Type B pancreatic cell (in vitro differentiated cells): ENCODE results near the gene LTO1. TPM values are rescaled to one million over a fixed set of nuclear protein-coding genes. Genes with fewer than 3 reads are reported as not detected.

Source experiments
- DNase-seq: peaks from one replicate; pipeline ENCODE4 v3.0.0; 2021; ENCODE audit warnings: mixed read lengths; ENCODE audit not compliant: unreplicated experiment; ENCODE audit errors: extremely low spot score
- H3K27ac Mint-ChIP-seq: 2 replicates; pipeline ENCODE4 v1.8.0; 2021; ENCODE audit warnings: mild to moderate bottlenecking, mixed read lengths
- H3K27me3 Mint-ChIP-seq: 2 replicates; pipeline ENCODE4 v1.8.0; 2021; ENCODE audit warnings: mixed read lengths
- H3K36me3 Mint-ChIP-seq: 2 replicates; pipeline ENCODE4 v1.8.0; 2021; ENCODE audit warnings: mixed read lengths
- H3K4me1 Mint-ChIP-seq: one replicate; pipeline ENCODE4 v1.8.0; 2021; ENCODE audit warnings: mixed read lengths; ENCODE audit not compliant: unreplicated experiment
- H3K4me3 Mint-ChIP-seq: 2 replicates; pipeline ENCODE4 v1.8.0; 2021; ENCODE audit warnings: mild to moderate bottlenecking, mixed read lengths
- H3K9me3 Mint-ChIP-seq: 2 replicates; pipeline ENCODE4 v1.8.0; 2021; ENCODE audit warnings: mixed read lengths
- total RNA-seq: library from RNA; stranded (reverse); gene quantifications from 2 replicates; pipeline ENCODE4 v1.2.1, GENCODE V29; 2021; ENCODE audit warnings: low replicate concordance
- TF ChIP-seq, protein P1 (sequence below): fragments of 200-600 bp; sonication (generic); conservative IDR thresholded peaks from 2 replicates; pipeline ENCODE4 v1.5.0; 2021; ENCODE audit warnings: antibody characterized with exemption, mild to moderate bottlenecking

Gene LTO1
- total RNA-seq, 1 donor from 2014 or later, result 24.6 TPM

DNA sequence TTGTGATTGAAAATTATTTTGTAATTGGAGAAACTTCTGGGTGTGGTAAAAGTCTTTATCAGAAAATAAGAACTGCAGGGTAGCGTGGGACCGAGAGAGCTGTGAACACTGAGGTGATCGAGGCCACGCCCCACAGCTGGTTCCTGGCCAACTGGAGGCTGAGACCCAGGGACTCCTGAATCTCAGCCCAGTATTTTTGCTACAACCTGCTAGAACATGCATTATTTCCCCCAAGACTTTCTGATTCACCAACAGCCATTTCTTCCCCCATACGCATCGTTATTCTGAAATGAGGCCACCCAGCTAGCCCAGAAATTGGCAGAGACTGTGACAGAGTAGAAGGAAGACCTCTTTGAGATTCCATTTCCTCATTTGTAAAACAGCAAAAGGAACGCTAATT lies 32.0 kb upstream of the LTO1 start:
- TF ChIP-seq, protein P1, sequence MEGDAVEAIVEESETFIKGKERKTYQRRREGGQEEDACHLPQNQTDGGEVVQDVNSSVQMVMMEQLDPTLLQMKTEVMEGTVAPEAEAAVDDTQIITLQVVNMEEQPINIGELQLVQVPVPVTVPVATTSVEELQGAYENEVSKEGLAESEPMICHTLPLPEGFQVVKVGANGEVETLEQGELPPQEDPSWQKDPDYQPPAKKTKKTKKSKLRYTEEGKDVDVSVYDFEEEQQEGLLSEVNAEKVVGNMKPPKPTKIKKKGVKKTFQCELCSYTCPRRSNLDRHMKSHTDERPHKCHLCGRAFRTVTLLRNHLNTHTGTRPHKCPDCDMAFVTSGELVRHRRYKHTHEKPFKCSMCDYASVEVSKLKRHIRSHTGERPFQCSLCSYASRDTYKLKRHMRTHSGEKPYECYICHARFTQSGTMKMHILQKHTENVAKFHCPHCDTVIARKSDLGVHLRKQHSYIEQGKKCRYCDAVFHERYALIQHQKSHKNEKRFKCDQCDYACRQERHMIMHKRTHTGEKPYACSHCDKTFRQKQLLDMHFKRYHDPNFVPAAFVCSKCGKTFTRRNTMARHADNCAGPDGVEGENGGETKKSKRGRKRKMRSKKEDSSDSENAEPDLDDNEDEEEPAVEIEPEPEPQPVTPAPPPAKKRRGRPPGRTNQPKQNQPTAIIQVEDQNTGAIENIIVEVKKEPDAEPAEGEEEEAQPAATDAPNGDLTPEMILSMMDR, result no peak
- H3K4me3 Mint-ChIP-seq, result peak overlapping the region; percentile 63
- H3K36me3 Mint-ChIP-seq, result no peaks in the 10 kb centered on the region
- H3K27ac Mint-ChIP-seq, result peak overlapping the region; percentile 16
- no peak for DNase-seq
- H3K9me3 Mint-ChIP-seq, result no peaks in the 10 kb centered on the region
- peaks cover 30% of the 10 kb centered on the region for H3K4me1 Mint-ChIP-seq
- peaks cover 51% of the 10 kb centered on the region for H3K27me3 Mint-ChIP-seq

DNA sequence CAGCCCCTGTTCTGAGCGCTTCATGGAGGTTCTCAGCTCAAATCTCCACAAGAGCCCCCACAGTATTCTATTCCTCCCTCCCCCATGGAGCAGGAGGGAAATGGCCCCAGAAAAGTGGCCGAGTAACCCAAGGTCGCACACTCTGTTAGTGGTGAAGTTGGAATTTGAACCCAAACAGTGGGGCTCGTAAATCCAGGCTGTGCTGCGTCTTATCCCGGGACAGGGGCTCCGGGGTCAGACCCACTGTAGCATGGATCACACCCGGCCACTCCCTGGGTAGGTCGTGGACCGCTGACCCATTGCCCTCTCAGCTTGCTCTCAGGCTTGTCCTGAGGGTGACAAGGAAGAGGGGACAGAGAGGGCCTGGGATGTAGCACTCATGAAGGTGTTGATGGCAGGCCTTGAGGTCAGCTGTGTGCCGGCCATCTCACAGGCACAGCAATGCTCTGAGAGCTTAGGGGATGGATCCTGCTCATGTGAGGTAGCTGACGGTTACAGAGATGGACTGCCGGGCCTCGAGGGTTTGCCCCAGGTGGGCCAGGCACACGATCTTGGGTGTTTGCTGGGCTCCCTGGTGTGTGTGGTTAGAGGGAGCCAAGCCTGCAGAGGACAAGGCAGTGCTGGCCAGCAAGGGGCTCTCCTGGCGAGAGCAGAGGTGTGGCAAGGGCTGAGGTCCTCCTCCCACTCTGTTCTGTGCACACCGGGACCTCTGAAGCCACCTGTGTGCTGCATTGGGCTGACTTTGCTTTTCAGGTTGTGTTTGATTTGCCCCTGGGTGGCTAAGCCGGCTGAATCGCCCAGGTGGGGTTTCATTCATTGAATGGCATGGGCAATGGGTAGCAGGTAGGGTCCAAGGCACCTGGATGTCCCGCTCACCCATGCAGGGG lies 31.0 kb upstream of the LTO1 start:
- TF ChIP-seq, protein P1, result no peak
- Mint-ChIP-seq H3K4me1 (peaks cover 27% of the 10 kb centered on the region), H3K27me3 (peaks cover 54% of the 10 kb centered on the region), H3K9me3 (no peaks in the 10 kb centered on the region), H3K4me3 (no peak overlapping the region), H3K27ac (no peak overlapping the region), H3K36me3 (no peaks in the 10 kb centered on the region)
- no peak for DNase-seq

DNA sequence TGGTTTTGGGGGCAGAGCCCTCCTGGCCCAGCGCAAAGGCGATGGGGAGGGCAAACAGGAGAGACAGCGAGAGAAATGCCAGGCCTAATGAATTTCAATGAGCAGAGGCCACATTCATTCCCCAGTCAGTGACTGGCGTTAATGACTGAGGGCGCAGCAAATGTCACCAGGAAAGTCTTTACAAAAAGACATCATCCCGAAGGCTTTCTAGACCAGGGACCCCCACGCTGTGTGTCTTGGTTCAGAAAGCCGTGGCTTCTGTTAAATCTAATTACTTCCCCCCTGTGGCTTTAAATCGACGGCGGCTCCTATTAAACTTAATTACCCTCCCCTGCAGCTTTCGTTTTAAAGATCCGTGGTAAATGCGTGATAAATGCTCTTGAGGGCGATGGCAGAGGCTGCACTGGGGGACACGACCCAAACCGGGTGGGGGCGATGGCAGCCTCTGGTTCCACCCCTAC lies 30.2 kb upstream of the LTO1 start:
- no peaks in the 10 kb centered on the region for H3K9me3 Mint-ChIP-seq
- H3K27ac Mint-ChIP-seq, result no peak overlapping the region
- peaks cover 59% of the 10 kb centered on the region for H3K27me3 Mint-ChIP-seq
- TF ChIP-seq, protein P1, result no peak
- no peak for DNase-seq
- no peak overlapping the region for H3K4me3 Mint-ChIP-seq
- H3K36me3 Mint-ChIP-seq, result no peaks in the 10 kb centered on the region
- H3K4me1 Mint-ChIP-seq, result peaks cover 34% of the 10 kb centered on the region

DNA sequence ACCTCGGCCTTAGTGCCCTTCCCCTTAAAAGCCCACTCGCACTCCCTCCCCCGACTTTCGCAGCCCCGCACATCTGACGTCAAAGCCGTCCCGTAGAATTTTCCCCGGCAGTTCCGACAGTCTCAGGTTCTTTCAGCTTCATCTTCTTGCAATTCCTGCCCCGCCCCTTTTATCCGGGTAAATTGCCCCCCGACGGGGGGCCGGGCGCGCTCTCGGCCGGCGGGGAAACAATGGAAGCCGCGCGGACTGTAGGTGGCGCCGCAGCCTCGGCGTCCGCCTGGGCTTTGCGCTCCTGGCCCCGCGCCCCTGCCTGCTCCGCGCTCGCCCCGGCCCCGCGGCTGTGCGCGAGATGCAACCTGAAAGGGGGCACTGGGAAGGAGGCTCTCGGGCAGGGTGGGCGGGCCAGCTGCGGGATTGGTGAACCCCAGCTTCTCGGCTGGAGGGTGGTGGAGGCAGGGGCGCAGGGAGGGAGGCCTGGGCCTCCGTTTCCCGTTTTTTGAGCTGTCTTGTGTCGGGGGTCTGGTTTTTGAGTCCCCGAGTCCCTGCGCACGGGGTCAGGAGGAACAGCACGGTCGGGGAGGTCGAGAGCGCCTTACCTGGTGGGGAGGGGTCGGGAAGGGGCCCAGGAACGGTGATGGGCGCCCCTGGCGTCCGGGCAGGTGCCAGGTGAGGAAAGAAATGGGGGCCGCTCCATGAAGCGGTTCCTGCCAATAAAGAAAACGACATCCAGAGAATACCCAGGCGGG lies 29.5 kb upstream of the LTO1 start:
- peaks cover 36% of the 10 kb centered on the region for H3K4me1 Mint-ChIP-seq
- H3K36me3 Mint-ChIP-seq, result no peaks in the 10 kb centered on the region
- H3K4me3 Mint-ChIP-seq, result peak overlapping the region; percentile 81
- TF ChIP-seq, protein P1, result peak; percentile 74
- H3K27ac Mint-ChIP-seq, result no peak overlapping the region
- H3K9me3 Mint-ChIP-seq, result no peaks in the 10 kb centered on the region
- peak; percentile 84 for DNase-seq
- H3K27me3 Mint-ChIP-seq, result peaks cover 59% of the 10 kb centered on the region

DNA sequence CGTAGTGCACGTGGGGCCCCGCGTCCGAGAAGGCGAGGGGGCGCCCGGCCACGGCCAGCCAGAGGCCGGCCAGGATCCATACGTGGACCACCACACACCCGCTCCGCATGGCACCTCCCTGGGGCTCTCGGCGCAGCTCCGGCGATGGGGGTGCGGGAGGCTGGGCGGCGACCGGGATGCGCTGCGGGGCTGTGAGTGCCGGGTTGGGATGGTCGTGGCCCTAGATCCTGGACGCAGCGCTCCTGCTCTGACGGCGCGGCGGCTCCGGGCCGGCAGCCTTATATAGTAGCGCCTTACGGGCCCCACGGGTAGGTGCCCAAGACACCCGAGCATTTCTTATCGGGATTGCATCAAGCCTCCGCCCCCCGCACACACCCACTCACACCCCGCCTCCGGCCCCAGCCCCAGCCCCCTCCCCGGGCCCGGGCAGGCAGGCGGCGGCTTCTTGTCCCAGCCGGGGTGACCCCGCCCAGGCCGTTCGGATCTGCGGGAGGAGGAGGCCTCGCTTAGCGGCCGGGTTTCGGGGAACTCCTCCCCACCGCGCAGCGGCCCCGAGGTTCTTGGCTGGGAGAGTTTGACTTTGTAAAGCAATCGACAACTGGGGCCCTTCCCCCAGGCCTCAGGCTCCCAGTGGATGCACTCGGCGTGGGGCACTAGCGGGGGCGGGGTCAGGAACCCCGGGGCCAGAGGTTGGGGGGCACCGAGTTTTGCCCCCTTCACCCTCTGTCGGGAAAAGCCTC lies 28.8 kb upstream of the LTO1 start, which contains the start of gene FGF19:
FGF19 (minus strand) TSS at position 255 of the 740 bp plus-strand sequence; CDS start at position 109, 146 bp downstream.
- DNase-seq, result no peak
- Mint-ChIP-seq H3K36me3 (no peaks in the 10 kb centered on the region), H3K9me3 (no peaks in the 10 kb centered on the region), H3K27ac (no peak within 1 kb of the TSS), H3K27me3 (peaks cover 55% of the 10 kb centered on the region), H3K4me1 (peaks cover 36% of the 10 kb centered on the region), H3K4me3 (peak within 1 kb of the TSS; percentile 81)
- TF ChIP-seq, protein P1, result no peak
